CD4-positive, alpha-beta T cell treated with Interleukin-6 for 4 hours (primary cell): Measurements from ENCODE around the gene RARA.
"Not testable (repeated sequence)": the region's sequence is repeated elsewhere in the genome, so short reads cannot be mapped to it uniquely, and the experiment has no call there.

Source experiments
- DNase-seq: peaks from one replicate; pipeline ENCODE4 v3.0.0-alpha.2; 2020; ENCODE audit warnings: mixed read lengths

The RARA gene

GRCh38 chr17:40382251-40382650 lies 73.3 kb downstream of the RARA start:
- DNase-seq: no peak

- DNase-seq: not testable (repeated sequence)
Observed at GRCh38 chr17:40386555-40386954, 77.6 kb downstream of the RARA start.

GRCh38 chr17:40399185-40399584 lies 90.2 kb downstream of the RARA start:
- DNase-seq: no peak

GRCh38 chr17:40402668-40403067 lies 93.7 kb downstream of the RARA start:
- no peak for DNase-seq

- no peak for DNase-seq
Observed at GRCh38 chr17:40404003-40404402, 95.0 kb downstream of the RARA start.
